NCI-H2171 (cell line): Measurements from ENCODE around the gene IFNL3.
"Not testable (repeated sequence)": the region's sequence is repeated elsewhere in the genome, so short reads cannot be mapped to it uniquely, and the experiment has no call there.

Experiments
- DNase-seq: peaks from one replicate; lab custom pipeline; 2025; lab: John Stamatoyannopoulos, UW

IFNL3 gene

GRCh38 chr19:39218230-39219007 lies 26.4 kb downstream of the IFNL3 start:
- DNase-seq: peak; percentile 27

- DNase-seq: no peak
Measured at GRCh38 chr19:39217094-39217493, 27.7 kb downstream of the IFNL3 start.

- not testable (repeated sequence) for DNase-seq
Measured at GRCh38 chr19:39215323-39215722, 29.5 kb downstream of the IFNL3 start.

- DNase-seq: no peak
Measured at GRCh38 chr19:39212375-39212742, 32.4 kb downstream of the IFNL3 start.

GRCh38 chr19:39211731-39212374 lies 33.0 kb downstream of the IFNL3 start:
- no peak for DNase-seq

GRCh38 chr19:39209196-39209595 lies 35.6 kb downstream of the IFNL3 start:
- no peak for DNase-seq

GRCh38 chr19:39208175-39208795 lies 36.5 kb downstream of the IFNL3 start:
- no peak for DNase-seq

GRCh38 chr19:39207293-39207836 lies 37.4 kb downstream of the IFNL3 start:
- no peak for DNase-seq

- DNase-seq: no peak
Measured at GRCh38 chr19:39206122-39206521, 38.7 kb downstream of the IFNL3 start.

GRCh38 chr19:39205449-39205764 lies 39.4 kb downstream of the IFNL3 start:
- DNase-seq: no peak

GRCh38 chr19:39203372-39204341 lies 41.1 kb downstream of the IFNL3 start, which contains the start of gene SYCN:
Gene SYCN (minus strand): TSS chr19:39204263. CDS start chr19:39204254, 9 bp downstream.
- DNase-seq: no peak

- DNase-seq: no peak
Measured at GRCh38 chr19:39202998-39203355, 41.8 kb downstream of the IFNL3 start.

- DNase-seq: peak; percentile 60
Measured at GRCh38 chr19:39200803-39201115, 44.0 kb downstream of the IFNL3 start.

GRCh38 chr19:39200066-39200802 lies 44.6 kb downstream of the IFNL3 start:
- no peak for DNase-seq

- DNase-seq: no peak
Measured at GRCh38 chr19:39199025-39199424, 45.8 kb downstream of the IFNL3 start.

- no peak for DNase-seq
Measured at GRCh38 chr19:39197808-39198207, 47.0 kb downstream of the IFNL3 start.

GRCh38 chr19:39196860-39197562 lies 47.8 kb downstream of the IFNL3 start, which contains the start of gene NCCRP1:
Gene NCCRP1 (plus strand): TSS chr19:39196964. CDS start chr19:39196983, 19 bp downstream.
- DNase-seq: no peak

GRCh38 chr19:39196320-39196719 lies 48.5 kb downstream of the IFNL3 start:
- DNase-seq: no peak

GRCh38 chr19:39195755-39196154 lies 49.1 kb downstream of the IFNL3 start:
- DNase-seq: no peak

GRCh38 chr19:39194832-39195542 lies 49.8 kb downstream of the IFNL3 start:
- no peak for DNase-seq
